Activated naive CD4-positive, alpha-beta T cell (primary cell): ENCODE results near the gene CNTNAP2.
"Not testable (repeated sequence)": the region's sequence is repeated elsewhere in the genome, so short reads cannot be mapped to it uniquely, and the experiment has no call there.

Experiments
- DNase-seq, 4 experiments: peaks; one replicate each; lab custom pipeline; 2025; lab: John Stamatoyannopoulos, UW

The CNTNAP2 gene

DNA sequence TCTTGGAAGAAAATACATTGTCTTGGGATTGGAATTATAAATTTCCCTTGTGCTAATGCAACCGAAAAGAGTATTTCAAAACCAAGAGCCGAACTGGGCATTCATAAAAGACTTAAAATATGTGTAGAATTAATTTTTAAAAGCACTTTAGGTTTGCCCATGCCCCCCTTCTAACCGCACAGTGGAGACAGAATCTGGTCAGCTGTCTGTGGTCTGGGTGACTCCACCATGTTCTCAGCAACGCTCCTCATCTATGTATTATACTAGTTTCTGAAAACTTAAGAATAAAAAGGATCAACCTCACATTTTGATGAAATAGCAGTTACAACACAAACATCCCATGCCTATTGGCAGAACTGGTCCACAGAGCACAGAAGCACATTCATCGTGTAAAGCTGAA, 2281.4 kb downstream of the CNTNAP2 start:
- DNase-seq: no peak

DNA sequence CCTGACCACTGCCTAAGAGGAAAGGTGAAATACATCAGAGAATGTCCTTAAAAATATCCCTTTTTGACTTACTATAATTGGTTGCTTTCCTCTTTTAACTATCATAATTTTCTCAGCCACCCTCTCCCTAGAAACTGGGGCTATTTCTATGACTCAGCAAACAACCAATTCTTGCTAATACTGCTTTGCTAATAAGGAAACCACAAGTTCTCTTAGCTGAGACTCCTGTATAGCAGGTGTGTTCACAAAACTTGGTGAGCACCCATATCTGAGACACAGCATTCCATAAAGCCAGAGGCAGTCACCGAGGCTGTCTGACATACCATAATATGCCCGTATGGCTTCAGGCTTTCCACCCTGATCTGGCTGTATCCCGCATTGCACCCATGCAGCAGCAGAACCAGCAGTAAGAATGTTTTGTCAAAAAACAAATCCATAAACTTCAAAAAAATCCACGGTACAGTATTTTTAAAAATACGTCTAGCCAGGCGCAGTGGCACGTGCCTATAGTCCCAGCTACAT, 2282.3 kb downstream of the CNTNAP2 start:
- DNase-seq: no peak

DNA sequence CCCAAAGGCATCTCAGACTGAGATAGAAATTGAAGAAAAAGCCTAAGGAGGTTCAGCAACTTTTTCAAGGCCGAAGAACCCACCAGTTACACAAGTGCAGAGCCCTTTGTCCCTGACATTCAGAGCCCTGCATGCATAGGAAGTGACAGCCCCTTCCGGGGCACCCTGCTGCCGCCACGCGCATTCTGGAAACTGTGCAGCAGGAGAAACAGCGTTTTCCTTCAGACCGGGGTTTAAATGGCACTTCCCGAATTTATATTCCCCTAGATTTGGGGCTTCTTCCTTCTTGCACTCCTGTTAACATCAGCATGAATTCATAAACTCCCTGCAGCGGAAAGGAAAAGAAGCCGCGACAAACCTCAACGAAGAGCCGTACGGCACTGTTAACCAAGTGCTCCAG, 2283.5 kb downstream of the CNTNAP2 start:
- no peak for DNase-seq

DNA sequence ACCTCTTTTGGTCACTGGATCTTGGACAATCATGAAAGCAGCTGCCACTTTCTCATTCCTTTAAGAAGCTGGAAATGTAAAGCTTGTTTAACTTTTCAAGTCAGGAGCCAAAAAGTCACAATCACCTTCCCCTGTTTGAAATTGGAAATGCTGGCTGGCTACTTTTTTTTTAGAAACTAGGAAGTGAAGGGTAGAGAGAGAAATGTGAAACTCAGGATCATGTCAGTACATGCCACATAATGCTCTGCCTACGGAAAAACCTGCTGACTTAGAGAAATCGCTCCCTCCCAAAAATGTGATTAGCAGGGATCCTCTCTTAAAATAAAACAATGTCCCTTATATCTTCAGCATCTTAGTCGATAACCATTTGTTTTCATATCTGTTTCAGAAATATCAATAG, 2285.6 kb downstream of the CNTNAP2 start:
- no peak for DNase-seq

DNA sequence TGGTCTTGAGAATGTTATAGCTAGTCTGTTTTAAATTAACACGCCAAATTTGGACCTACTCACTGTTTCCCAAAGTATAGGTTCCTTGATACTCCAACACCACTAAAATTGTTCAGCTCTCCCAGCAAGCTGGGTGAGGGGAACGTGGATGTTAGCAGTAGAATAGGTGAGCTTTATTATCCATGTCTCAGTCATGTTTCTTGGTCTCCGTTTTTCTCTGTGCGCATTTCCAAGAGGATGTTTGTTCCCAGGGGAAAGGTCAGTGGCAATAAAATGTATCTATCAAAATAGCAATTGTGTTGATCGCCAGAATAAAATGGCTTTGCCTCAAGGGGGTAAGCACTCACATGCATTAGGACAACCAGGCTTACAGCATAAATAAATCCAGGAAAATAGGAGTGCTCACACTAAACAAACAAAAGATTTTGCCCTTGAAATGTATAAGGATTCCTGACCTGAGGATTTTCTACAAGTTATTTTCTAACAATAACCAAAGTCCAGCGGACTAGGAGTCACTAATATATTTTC, 2286.9 kb downstream of the CNTNAP2 start:
- no peak for DNase-seq

DNA sequence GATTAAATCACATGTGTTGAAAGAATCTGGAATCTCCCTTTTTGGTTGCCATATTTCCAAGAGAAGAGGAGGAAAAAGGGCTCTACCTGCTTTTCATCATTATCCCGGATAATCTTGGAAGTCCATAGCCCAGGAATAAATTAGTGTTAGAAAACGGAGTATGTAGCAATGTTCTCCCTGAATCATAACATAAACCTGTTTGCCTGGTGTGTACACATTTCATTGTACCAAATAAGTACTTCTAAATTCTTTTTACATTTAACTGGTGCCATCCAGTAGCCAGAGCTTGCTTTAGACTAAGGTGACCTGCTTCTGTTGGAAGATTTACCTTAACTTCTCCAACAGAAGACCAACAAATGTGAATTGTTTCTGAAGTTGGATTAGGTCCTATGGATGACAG, 2291.7 kb downstream of the CNTNAP2 start:
- DNase-seq: no peak

DNA sequence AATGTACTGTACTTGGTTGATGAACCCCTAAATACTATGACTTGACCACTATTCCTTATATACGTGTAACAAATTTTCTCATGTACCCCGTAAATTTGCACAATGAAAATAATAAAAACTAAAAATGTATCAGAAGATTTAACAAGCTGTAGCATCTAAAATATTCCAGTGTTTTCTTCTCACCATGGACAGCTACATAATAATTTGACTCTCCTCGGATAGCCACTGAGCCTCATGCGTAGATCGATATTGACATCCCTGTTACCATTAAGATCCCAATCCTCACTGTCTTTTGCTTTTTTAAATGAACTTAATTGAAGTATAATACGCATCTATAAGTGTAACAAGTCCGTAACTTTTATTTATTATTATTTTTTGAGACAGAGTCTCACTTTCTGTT, 2294.3 kb downstream of the CNTNAP2 start:
- no peak for DNase-seq

DNA sequence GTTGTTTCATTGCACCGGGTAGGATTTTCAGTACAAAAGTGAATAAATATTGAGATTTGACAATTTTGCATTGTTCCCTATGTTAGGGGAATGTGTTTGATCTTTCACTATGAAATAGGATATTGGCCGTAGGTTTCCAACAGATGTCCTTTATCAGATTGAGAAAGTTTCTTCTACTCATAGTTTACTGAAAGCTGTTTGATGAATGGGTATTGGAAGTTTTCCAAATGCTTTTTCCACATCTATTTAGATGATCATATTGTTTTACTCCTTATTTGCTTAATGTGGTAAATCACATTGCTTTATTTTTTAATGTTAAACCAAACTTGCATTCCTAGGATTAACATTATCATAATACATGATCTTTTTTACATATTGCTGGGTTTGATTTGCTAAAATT, 2296.1 kb downstream of the CNTNAP2 start:
- no peak for DNase-seq

DNA sequence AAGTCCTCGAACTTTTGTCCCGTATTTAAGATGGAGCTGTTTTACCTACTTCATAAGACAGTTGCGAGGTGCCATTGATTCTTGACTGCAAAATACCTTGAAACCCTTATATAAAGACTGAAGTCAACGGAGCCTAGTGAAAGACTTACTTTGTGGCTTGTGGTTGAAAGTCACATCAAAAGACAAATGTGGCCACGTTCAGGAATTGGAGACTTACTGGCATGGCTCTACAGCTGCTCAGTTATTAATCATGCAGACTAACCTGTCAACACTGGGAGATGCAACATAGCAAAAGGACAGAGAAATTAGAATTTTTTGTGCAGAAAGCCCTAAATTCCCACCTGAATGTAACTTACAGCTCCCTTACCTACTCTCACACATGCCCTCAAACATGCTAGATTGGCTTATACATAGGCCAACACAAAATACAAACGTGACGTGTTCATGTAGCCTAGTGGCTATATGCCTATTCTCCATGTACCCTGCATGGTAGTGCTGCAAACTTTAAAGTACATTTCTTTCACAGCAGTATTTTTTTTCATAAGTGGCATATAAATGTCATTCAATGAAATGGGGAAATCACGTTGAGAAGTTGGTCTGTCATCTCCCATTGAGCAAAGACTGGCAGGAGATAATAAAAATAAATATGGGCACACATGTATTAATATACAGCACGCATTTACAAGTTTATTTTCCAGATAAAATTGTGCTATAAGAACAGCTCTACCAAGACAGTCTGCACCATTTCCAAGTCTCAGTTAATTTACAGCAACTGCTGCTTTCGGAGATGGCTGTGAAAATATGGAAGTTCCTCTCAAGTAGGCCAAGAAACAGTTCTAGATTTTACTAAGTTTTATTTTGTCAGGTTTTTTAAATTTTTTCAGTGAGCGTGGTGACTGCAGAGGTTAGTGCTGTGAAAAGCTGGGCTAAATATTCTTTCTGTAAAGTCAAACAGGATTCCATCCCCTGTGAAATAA, 2303.5 kb downstream of the CNTNAP2 start:
- no peak for DNase-seq

DNA sequence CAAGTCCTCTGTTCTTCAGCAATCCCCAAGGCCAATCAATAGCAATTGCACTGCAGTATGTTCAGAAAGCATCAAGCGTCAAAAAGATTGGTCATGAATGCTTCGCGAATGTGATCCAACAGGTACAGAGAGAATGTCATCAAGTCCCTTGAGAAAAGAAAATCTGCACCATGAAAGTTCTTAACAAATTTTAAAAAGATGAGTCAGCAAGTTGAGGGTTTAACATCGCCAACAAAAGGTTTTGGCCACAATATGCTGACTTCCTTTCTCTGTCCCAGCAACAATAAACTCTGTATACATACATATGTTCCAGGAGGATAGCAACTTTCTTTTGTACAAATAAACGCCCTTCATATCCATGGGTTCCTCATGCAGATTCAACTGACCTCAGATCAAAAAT, 2305.4 kb downstream of the CNTNAP2 start:
- no peak for DNase-seq

DNA sequence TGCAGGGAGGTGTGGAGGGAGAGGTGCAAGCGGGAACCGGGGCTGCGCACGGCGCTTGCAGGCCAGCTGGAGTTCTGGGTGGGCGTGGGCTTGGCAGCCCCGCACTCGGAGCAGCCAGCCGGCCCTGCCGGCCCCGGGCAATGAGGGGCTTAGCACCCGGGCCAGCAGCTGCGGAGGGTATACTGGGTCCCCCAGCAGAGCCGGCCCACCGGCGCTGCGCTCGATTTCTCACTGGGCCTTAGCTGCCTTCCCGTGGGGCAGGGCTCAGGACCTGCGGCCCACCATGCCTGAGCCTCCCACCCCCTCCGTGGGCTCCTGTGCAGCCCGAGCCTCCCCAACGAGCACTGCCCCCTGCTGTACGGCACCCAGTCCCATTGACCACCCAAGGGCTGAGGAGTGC, 2309.8 kb downstream of the CNTNAP2 start:
- not testable (repeated sequence) for DNase-seq

DNA sequence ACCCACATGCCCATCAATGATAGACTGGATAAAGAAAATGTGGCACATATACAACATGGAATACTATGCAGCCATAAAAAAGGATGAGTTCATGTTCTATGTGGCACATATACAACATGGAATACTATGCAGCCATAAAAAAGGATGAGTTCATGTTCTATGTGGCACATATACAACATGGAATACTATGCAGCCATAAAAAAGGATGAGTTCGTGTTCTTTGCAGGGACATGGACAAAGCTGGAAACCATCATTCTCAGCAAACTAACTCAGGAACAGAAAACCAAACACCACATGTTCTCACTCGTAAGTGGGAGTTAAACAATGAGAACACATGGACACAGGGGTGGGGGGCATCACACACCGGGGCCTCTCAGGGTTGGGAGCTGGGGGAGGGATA, 2314.1 kb downstream of the CNTNAP2 start:
- not testable (repeated sequence) for DNase-seq

DNA sequence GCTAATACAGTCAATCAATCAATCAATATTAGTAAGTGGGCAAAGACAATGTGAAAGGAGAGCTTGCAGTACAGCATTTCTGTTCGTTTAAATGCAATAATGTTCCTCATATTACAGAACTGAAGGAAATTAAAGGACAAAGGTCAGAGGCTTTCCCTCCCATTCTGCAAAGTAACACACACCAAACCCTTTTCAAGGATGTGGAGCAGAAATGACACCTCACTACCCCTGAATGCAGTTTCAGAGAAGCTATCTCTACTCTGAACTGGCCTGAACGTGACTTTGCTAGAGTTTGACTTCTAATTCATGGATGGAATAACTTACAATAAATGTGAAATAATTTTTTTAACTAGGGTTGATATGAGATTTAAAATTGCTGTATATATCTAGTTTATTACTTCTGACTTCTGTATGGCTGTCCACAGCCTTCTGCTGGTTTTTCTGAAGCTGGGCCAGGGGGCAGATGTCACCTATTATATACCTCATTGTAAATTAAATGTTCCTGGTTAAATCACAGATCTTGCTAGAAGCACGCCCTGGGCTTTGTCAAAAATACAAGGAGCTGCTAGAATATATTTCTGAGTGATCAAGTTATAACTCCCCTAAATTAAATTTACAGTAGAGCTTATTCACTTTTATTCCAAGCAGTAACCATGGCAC, 2317.1 kb downstream of the CNTNAP2 start:
- DNase-seq: no peak

DNA sequence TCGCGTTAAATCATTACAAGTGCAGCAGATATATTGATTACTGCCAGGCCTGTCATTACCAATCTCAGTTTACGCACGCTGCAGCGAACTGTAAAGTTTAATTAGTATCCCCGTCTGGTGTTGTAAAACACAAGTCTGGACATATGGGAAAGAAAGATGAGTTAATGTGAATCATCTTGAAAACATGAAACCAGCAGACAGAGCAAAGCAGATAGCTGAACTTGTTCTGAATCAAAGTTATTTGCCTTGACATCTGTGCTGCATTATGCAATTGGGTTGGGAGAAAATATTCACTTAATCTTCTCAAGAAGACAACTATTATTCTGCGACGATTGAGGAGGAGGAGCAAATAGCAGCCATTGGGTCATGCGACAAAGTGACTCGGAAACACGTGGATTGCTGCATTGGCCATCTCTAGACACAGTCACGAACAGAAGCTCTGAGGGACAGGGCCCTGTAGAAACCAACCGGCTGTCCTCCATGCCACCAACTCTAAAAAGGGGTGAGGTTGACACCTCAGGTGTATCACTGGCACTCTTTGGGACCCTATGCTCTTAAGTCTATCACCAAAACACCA, 2317.7 kb downstream of the CNTNAP2 start:
- no peak for DNase-seq

DNA sequence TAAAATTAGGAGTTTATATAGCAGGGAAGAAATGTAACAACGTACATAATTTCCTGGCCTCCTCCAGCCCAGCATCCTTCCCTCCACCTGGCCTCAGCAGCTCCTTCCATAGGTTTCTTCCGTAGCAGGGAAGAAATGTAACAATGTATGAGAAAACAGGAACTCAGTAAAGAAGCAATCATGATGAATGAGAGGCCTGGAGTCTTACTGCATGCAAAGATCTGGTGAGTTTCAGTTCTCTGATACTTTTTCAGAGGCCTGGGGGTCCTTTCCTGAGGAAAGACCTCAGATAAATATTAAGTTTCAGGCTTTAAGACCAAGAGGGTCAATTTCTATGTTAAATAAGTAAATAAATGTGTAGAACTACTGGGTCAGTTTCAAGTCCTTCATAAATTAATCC, 2318.3 kb downstream of the CNTNAP2 start:
- no peak for DNase-seq

DNA sequence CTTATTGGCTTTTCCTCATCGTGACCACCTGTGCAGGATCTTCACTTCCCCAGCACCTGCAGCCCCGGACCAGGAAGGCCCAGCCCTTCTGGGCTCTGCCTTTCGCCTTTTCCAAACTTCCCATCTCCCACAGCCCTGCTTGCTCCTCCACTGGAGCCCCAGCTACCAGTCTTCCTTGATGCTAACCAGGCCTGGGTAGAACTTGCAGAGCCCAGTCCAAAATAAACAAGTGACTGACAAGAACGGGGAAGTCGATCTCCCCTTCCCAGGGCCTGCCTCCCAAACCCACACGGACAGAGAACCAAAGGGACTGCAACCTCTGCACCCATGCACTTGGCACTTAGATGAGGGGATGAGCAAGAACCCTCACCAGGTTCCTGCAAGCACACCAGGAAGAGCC, 2319.1 kb downstream of the CNTNAP2 start:
- DNase-seq: no peak

DNA sequence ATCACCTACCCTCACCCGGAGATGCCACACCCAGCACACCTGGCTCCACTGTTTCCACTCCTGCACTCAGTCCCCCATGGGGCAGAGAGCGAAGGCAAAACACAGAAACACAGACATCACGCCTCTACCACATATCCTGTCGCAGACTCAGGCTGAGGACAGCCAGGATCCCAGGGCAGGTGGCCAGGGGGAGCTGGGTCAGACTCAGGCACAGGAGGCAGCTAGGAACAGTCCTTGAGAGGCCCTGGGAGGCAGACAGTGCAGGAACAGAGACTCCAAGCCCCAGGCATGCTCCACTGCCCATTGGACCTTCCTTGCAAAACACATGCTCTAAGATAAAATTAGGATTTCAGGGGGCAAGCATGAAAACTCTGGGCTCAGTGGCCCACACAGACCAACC, 2319.5 kb downstream of the CNTNAP2 start:
- no peak for DNase-seq

DNA sequence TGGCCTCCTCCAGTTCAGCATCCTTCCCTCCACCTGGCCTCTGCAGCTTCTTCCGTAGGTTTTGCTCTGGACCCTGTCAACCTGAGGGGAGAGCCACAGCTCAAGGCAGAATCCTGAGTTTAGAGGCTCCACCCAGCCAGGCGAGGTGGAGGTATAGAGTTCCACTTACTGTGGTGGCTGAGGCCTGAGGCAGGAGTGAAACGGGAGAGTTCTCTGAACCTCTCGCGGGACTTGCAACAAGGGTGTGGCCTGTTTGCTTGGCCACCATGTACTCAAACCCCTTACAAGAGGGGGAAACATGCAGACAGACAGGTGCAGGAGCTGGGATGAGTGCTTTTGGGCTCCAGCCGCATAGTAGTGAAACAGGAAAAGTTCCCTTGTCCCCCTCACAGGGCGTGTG, 2320.0 kb downstream of the CNTNAP2 start:
- no peak for DNase-seq

DNA sequence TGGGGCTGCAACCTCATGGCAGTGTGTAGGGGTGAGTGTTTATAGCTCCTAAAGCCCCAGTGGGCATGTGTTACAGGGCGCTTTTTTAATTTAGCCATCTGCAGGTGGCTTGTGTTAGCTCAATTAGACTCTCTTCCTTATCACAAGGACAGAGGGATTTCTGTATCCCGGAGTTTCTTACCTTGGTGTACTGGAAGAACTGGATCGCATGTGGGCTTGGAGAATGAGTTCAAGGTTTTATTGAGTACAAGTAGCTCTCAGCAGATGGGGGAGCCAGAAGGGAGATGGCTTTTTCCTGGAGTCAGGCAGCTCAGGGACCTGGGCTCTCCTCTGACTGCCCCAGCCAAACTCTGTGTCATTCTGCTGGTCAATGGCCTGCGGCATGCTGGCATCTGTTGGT, 2320.4 kb downstream of the CNTNAP2 start:
- DNase-seq: no peak

DNA sequence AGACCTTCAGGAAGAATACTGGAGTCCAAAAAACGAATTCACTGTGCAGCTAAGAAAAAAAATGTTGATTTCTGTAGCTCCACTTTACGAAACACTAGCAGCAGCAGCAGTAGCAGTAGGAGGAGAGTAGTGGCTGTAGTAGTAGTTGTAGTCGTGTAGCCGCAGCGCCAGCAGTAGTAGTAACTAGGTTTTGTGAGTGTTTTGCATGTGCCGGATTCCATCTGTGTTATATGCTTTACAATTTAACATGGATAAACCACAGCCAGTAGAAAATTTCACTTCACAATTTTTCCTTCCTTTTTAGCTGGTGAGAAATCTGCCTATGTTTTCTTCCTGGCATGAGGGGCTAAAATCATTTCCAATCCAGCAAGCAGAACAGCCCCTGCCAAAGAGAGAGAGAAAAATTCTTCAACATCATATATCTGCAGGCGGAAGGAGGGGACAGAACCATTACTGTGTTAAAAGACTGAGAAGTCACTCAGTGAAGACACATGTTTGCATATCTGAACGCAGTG, 2325.6 kb downstream of the CNTNAP2 start:
- DNase-seq: no peak

DNA sequence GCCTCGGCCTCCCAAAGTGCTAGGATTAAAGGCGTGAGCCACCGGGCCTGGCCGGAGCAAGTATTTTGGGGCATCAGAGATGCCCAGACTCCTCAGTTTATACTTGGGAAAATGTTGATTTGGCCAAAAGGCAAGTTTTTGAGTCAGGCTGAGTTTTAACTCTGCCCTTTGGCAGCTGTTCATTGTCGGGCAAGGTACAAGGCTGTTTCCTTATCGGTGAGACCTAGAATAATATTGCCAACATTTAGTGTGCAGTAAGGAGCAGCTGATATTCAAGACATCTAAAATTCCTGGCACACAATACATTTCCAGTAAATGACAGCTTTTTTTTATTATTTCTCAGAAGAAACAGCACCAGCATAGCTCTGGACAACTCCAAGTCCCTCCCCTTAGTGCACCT, 2326.3 kb downstream of the CNTNAP2 start:
- DNase-seq: no peak
